Liver (tissue), 9 donors: ENCODE data around the gene MR1. TPM values are rescaled to one million over a fixed set of nuclear protein-coding genes. Genes with fewer than 3 reads are reported as not detected.

Source experiments
- DNase-seq: peaks from one replicate; pipeline ENCODE4 v3.0.0-alpha.2; 2017; ENCODE audit warnings: low spot score
- H3K27ac ChIP-seq, 2 donors: one replicate each; pipeline ENCODE4 v1.7.0; 2013; ENCODE audit warnings: inconsistent platforms in 2 of 2, low read length in 2 of 2, control low read depth in 1 of 2, low read depth in 1 of 2, mild to moderate bottlenecking in 1 of 2
- H3K27me3 ChIP-seq, 4 donors: one replicate each; pipeline versions ENCODE4 v1.6.1 to v1.7.0; 2013; ENCODE audit warnings: low read length in 3 of 4, inconsistent platforms in 1 of 4, mild to moderate bottlenecking in 1 of 4, moderate library complexity in 1 of 4; ENCODE audit not compliant: control insufficient read depth in 4 of 4, insufficient read depth in 4 of 4
- H3K36me3 ChIP-seq, 4 donors: one replicate each; pipeline versions ENCODE4 v1.6.1 to v1.7.0; 2013; ENCODE audit warnings: low read length in 3 of 4, mild to moderate bottlenecking in 3 of 4, low read depth in 1 of 4, moderate library complexity in 1 of 4; ENCODE audit not compliant: control insufficient read depth in 4 of 4, insufficient read depth in 3 of 4
- H3K4me1 ChIP-seq, 4 donors: one replicate each; pipeline versions ENCODE4 v1.6.1 to v1.7.0; 2013; ENCODE audit warnings: low read length in 3 of 4, mild to moderate bottlenecking in 3 of 4, moderate library complexity in 1 of 4; ENCODE audit not compliant: control insufficient read depth in 4 of 4, insufficient read depth in 4 of 4
- H3K4me3 ChIP-seq, 3 donors: one replicate each; pipeline versions ENCODE4 v1.6.1 to v1.7.0; 2013; ENCODE audit warnings: low read length in 3 of 3, control low read depth in 1 of 3, low read depth in 1 of 3, mild to moderate bottlenecking in 1 of 3
- H3K9ac ChIP-seq, 2 donors: one replicate each; pipeline ENCODE4 v1.7.0; 2013; ENCODE audit warnings: low read length in 2 of 2, mild to moderate bottlenecking in 2 of 2, moderate library complexity in 2 of 2, control low read depth in 1 of 2, low read depth in 1 of 2
- H3K9me3 ChIP-seq, 4 donors: one replicate each; pipeline versions ENCODE4 v1.6.1 to v1.7.0; 2013; ENCODE audit warnings: low read length in 3 of 4; ENCODE audit not compliant: control insufficient read depth in 4 of 4
- CTCF ChIP-seq: fragments of 150-350 bp; IDR thresholded peaks from 2 replicates; pipeline ENCODE4 v1.5.1; 2017; ENCODE audit warnings: improper control_type of control experiment, low read depth, low read length; ENCODE audit not compliant: missing input control
- EGR1 ChIP-seq, 2 donors: IDR thresholded peaks; 2 replicates each; pipeline ENCODE4 v1.6.1; 2016 to 2018; ENCODE audit warnings: antibody characterized with exemption in 2 of 2, low read depth in 2 of 2
- FOXA1 ChIP-seq: IDR thresholded peaks from 2 replicates; pipeline ENCODE4 v1.6.1; 2016; ENCODE audit warnings: antibody characterized with exemption
- FOXA2 ChIP-seq: IDR thresholded peaks from 2 replicates; pipeline ENCODE4 v1.6.1; 2016; ENCODE audit warnings: antibody characterized with exemption
- GABPA ChIP-seq, 2 donors: IDR thresholded peaks in 1 of 2; conservative IDR thresholded peaks in 1 of 2; 2 replicates each; pipeline ENCODE4 v1.6.1; 2016; ENCODE audit warnings: antibody characterized with exemption in 2 of 2, mild to moderate bottlenecking in 1 of 2, moderate library complexity in 1 of 2
- HNF4A ChIP-seq, 2 donors: conservative IDR thresholded peaks; 2 replicates each; pipeline ENCODE4 v1.6.1; 2016; ENCODE audit warnings: antibody characterized with exemption in 2 of 2, mild to moderate bottlenecking in 2 of 2
- HNF4G ChIP-seq: IDR thresholded peaks from 2 replicates; pipeline ENCODE4 v1.6.1; 2016; ENCODE audit warnings: antibody characterized with exemption
- JUND ChIP-seq, 2 donors: IDR thresholded peaks; 2 replicates each; pipeline ENCODE4 v1.6.1; 2016; ENCODE audit warnings: antibody characterized with exemption in 2 of 2
- NR2F2 ChIP-seq: IDR thresholded peaks from 2 replicates; pipeline ENCODE4 v1.6.1; 2016; ENCODE audit warnings: antibody characterized with exemption
- RAD21 ChIP-seq, 2 donors: IDR thresholded peaks; 2 replicates each; pipeline ENCODE4 v1.6.1; 2016; ENCODE audit warnings: antibody characterized with exemption in 2 of 2, mild to moderate bottlenecking in 2 of 2
- REST ChIP-seq: IDR thresholded peaks from 2 replicates; pipeline ENCODE4 v1.6.1; 2016; ENCODE audit warnings: antibody characterized with exemption, mild to moderate bottlenecking
- RXRA ChIP-seq, 2 donors: IDR thresholded peaks; 2 replicates each; pipeline ENCODE4 v1.6.1; 2017 to 2018; ENCODE audit warnings: antibody characterized with exemption in 2 of 2, mild to moderate bottlenecking in 1 of 2
- SP1 ChIP-seq: IDR thresholded peaks from 2 replicates; pipeline ENCODE4 v1.6.1; 2018; ENCODE audit warnings: antibody characterized with exemption, mild to moderate bottlenecking
- TAF1 ChIP-seq: conservative IDR thresholded peaks from 2 replicates; pipeline ENCODE4 v1.6.1; 2016; ENCODE audit warnings: antibody characterized with exemption, mild to moderate bottlenecking
- YY1 ChIP-seq: IDR thresholded peaks from 2 replicates; pipeline ENCODE4 v1.6.1; 2016; ENCODE audit warnings: antibody characterized with exemption, mild to moderate bottlenecking
- ZBTB33 ChIP-seq: IDR thresholded peaks from 2 replicates; pipeline ENCODE4 v1.6.1; 2016; ENCODE audit warnings: antibody characterized with exemption
- WGBS: extraction: QIAGEN DNeasy Blood & Tissue Kit; methylation state at CpG from one replicate; pipeline ENCODE4 v1.1.7; 2013; 5-methylcytosine and 5-hydroxymethylcytosine counted together
- polyA plus RNA-seq, 2 donors: library from polyadenylated mRNA; stranded (reverse) in 1 of 2; unstranded in 1 of 2; fragments of 200-250 nt in 1 of 2; fragments of >200 nt in 1 of 2; fragmentation: Nextera tagmentation in 1 of 2; extraction: Ambion mirVana in 1 of 2; gene quantifications; one replicate each; pipeline versions ENCODE4 v1.2.1 to v1.2.3, GENCODE V29; 2013 to 2015
- total RNA-seq, 2 donors: library from RNA; depleted of rRNA; stranded (reverse); fragments of >200 nt; gene quantifications; one replicate each; pipeline ENCODE4 v1.2.3, GENCODE V29; 2014
- TF ChIP-seq, protein P1 (sequence below): IDR thresholded peaks from 2 replicates; pipeline ENCODE4 v1.6.1; 2016; ENCODE audit warnings: antibody characterized with exemption
- TF ChIP-seq, protein P2 (sequence below): IDR thresholded peaks from 2 replicates; pipeline ENCODE4 v1.6.1; 2016; ENCODE audit warnings: antibody characterized with exemption
- donor health status: healthy.
- donor health status: healthy.
- donor health status: healthy.
- donor health status: healthy.
- donor health status: healthy.

MR1 gene
- total and polyA plus RNA-seq, 4 donors: 5.5 to 8.1 (median 6.1) TPM

- TF ChIP-seq, protein P1, sequence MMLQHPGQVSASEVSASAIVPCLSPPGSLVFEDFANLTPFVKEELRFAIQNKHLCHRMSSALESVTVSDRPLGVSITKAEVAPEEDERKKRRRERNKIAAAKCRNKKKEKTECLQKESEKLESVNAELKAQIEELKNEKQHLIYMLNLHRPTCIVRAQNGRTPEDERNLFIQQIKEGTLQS: no peak
- TF ChIP-seq TAF1: no peak
Measured at GRCh38 chr1:180988253-180988752, 45.5 kb upstream of the MR1 start (continued).

GRCh38 chr1:180994262-180994661, 39.5 kb upstream of the MR1 start:
- no peaks in the 10 kb centered on the region for H3K9me3 ChIP-seq
- 89% methylated on average over 3 of the region's 3 CpGs for WGBS
- TF ChIP-seq, protein P2, sequence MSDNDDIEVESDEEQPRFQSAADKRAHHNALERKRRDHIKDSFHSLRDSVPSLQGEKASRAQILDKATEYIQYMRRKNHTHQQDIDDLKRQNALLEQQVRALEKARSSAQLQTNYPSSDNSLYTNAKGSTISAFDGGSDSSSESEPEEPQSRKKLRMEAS: no peak
- TF ChIP-seq TAF1 (no peak), FOXA1 (no peak), SP1 (no peak), REST (no peak), NR2F2 (no peak), RAD21 (IDR thresholded peaks at IDR 0.05) (no peak), JUND (IDR thresholded peaks at IDR 0.05) (no peak), RXRA (IDR thresholded peaks at IDR 0.05) (no peak), HNF4A (conservative IDR thresholded peaks at IDR 0.05) (no peak), YY1 (no peak), FOXA2 (no peak), EGR1 (IDR thresholded peaks at IDR 0.05; ENCODE audit: low read depth in 2 of 2) (no peak), ZBTB33 (no peak), CTCF (no peak), HNF4G (no peak), GABPA (IDR thresholded peaks at IDR 0.05 in 1 of 2, conservative IDR thresholded peaks at IDR 0.05 in 1 of 2) (no peak)
- TF ChIP-seq, protein P1: no peak
- no peak for DNase-seq
- H3K36me3 ChIP-seq: peaks cover 4 to 24% (median 15%) of the 10 kb centered on the region in 4 donors
- no peaks in the 10 kb centered on the region for H3K4me1 ChIP-seq
- H3K9ac ChIP-seq: no peak overlapping the region
- H3K27me3 ChIP-seq: no peaks in the 10 kb centered on the region
- no peak overlapping the region for H3K27ac ChIP-seq
- no peak overlapping the region for H3K4me3 ChIP-seq
